HG03378 (cell line): ENCODE results near the gene BFSP2.
"Not testable (repeated sequence)": the region's sequence is repeated elsewhere in the genome, so short reads cannot be mapped to it uniquely, and the experiment has no call there.

Source experiments
- ATAC-seq: cut with Tn5 transposase; IDR thresholded peaks from one replicate; pipeline ENCODE4 v1.9.1; 2021; ENCODE audit warnings: mild to moderate bottlenecking, moderate library complexity; ENCODE audit not compliant: unreplicated experiment

BFSP2 gene

GRCh38 chr3:133475245-133476010, 75.6 kb downstream of the BFSP2 start:
- peak; percentile 81 for ATAC-seq

DNA sequence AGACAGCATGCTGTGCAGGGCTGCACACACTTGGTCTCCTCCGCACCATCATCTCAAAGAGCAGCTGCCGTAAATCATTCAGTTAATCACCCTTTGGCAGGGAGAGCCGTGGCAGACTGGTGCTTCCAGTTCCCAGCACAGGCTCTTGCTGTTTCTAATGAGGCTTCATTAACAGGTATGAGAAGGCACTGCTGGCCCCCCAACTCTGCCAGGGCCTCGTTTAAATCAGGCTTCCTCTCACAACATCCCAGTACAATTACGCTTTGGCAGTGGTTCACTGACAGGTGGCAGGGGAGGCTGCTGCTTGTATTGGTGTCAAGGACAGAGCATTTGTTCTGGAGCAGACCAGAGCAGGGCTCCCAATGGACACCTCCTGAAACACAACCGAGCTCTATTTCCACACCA, 77.1 kb downstream of the BFSP2 start:
- ATAC-seq: no peak

- peak; percentile 38 for ATAC-seq
These were observed 77.6 kb downstream of the BFSP2 start for GRCh38 chr3:133477487-133477886.

- no peak for ATAC-seq
These were observed 78.8 kb downstream of the BFSP2 start for GRCh38 chr3:133478624-133479023.

DNA sequence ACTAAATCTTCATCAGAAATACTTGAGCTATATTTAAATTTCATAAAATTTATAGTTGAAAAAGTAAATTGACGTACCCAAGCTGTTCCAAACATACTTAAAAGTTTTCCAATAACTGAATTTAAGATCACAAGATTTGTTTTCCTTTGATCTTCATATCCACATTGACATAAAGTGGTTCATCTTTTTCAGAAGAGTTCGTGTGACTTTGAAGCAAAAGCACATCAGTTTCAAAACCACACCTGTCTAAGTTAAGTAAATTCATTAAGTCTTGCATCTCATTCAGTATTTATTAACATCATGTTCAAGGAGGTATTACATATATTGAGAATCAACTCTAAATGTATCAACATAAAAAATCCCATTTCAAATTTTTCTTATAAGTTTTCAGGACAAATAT, 79.5 kb downstream of the BFSP2 start:
- no peak for ATAC-seq

DNA sequence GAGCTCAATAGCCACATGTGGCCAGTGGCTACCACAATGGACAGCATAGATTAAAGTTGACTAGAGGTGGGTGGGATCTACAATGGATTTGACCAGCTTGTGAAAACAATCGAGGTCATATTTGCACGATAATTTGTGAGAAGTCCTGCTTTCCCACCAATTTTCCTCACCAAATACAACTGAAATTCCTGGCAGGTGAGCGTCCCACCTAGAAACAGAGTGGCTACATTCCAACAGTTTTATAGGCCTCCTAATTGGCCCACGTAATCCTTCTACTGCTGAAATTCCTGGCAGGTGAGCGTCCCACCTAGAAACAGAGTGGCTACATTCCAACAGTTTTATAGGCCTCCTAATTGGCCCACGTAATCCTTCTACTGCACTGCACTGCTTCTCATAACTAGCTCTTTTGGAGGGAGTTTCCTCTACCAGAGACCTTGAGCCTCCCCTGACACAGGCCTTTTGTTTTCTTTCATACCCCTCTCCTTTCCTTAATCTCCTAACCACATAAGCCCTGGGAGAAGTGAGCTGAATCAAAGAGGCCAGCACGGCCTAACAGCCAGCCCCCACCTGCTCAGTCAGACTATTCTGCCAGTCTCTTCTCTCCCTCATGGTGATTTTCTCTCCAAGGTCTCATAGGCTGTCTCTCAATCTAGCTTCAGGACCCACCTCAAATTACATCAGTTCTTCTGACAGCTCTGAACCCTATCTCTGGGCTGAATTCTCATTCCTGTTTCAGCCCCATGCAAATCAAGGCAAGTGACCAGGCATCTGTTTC, 80.2 kb downstream of the BFSP2 start:
- peak; percentile 67 for ATAC-seq

GRCh38 chr3:133482474-133482873, 82.6 kb downstream of the BFSP2 start:
- ATAC-seq: not testable (repeated sequence)

- no peak for ATAC-seq
These were observed 86.8 kb downstream of the BFSP2 start for GRCh38 chr3:133486658-133487057.

- no peak for ATAC-seq
These were observed 87.3 kb downstream of the BFSP2 start for GRCh38 chr3:133487204-133487603.

DNA sequence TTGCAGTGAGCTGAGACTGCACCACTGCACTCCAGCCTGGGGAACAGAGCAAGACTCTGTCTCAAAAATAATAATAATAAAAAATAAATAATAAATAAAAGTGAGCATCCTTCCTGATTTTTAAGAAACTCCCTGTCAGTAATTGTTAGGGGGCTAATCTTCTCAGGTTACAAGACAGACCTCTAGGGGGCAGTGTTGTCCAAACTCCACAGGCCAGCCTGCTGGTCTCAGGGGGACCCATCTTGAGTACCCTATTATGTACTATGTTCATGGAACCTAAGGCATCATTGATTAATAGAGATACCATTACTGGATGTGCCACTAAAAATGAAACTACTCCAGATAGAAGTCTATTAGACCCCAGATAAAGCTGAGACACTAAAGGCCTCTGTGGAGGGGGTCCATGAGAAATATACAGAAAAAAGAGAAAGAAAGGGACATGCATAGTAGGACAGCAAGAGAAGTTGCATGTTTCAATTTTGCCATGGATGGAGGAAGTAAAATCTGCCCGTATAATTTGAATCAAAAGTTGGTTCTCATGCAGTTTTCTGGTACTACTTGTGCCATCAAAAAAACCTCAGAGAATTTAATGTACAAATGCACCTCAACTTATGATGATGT, 88.2 kb downstream of the BFSP2 start:
- no peak for ATAC-seq

- ATAC-seq: no peak
These were observed 89.0 kb downstream of the BFSP2 start for GRCh38 chr3:133488785-133489367.

DNA sequence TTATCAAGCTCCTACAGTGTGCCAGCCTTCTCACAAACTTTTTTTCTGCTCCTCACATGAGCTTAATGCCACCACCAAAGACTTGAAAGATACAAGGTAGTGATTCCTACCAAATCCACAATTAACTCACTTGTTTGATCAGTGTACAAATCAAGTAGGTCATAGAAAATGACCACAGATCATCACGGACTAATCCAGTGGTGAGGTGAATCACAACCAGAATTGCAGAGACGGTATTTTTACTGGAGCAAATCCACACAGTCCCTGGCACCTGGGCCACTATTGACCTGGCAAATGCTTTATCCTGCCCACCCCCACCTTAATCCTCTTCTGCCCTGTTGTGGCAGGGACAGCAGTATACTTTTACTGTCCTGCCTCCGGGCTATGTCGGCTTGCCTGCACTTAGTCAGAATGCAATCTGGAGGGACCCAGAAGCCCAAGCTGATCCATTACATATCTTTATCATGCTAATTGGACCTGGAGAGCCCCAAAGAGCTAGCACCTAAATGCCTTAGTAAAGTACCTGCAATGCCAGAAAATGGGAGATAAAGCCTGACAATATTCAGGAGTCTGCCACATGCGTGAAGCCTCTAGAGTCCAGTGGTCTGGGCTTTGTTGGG, 89.7 kb downstream of the BFSP2 start:
- ATAC-seq: no peak

- peak; percentile 82 for ATAC-seq
These were observed 90.9 kb downstream of the BFSP2 start for GRCh38 chr3:133490468-133491351.

DNA sequence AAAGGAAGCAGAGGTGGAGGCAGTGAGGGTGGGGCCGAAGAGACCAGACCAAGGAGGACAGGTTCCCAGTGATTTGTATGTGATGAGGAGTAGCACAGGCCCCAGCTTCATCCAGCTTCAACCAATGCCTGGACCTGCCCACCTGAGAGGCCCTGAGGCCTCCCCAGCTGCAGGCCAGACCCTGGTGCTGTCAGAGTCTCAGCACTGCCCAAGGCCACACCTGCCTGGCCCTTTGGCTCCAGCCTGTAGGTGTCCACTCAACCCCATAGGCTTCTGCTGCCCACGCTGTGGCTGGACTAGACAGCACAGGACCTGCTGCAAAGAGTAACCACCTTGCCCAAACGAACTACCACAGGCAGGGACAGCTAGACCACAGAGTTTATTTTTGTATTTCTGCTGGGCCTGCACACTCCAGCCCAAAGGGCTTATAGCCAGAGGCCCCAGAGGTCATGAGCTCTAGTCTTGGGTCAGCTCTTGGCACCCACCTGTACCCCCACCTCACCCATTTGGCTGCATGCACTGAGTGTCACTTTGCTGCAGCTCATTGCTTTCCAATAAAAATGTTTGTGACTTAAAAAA, 91.7 kb downstream of the BFSP2 start:
- peak; percentile 15 for ATAC-seq

- no peak for ATAC-seq
These were observed 92.4 kb downstream of the BFSP2 start for GRCh38 chr3:133492159-133492741.

DNA sequence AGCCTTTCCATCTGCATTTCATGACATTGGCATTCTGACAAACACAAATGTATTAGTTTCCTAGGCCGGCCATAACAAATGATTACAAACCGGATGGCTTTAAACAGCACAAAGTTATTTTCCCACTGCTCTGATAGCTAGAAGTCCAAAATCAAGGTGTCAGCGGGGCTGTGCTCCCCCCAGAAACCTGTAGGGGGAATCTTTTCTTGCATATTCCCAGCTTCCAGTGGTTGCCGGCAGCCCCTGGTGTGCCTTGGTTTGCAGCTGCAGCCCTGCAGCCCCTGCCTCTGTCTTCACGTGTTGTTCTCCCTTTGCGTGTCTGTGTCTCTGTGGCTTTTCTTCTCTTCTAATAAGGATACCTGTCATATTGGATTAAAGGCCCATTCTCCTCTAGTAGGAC, 94.6 kb downstream of the BFSP2 start:
- no peak for ATAC-seq

- ATAC-seq: not testable (repeated sequence)
These were observed 102.7 kb downstream of the BFSP2 start for GRCh38 chr3:133502542-133502941.

- no peak for ATAC-seq
These were observed 103.6 kb downstream of the BFSP2 start for GRCh38 chr3:133503409-133503808.

- no peak for ATAC-seq
These were observed 104.9 kb downstream of the BFSP2 start for GRCh38 chr3:133504736-133505135.
